Astrocyte of the cerebellum (primary cell): ENCODE results near the gene CRTC2.

Experiments
- DNase-seq: peaks from one replicate; pipeline ENCODE4 v3.0.0-alpha.2; 2011; ENCODE audit warnings: low read depth
- H3K4me3 ChIP-seq: 2 replicates; pipeline ENCODE4 v1.5.1; 2011; ENCODE audit warnings: mild to moderate bottlenecking, low read depth, low read length, moderate library complexity
- CTCF ChIP-seq: IDR thresholded peaks from 2 replicates; pipeline ENCODE4 v1.5.1; 2012; ENCODE audit warnings: low read length, low read depth, moderate library complexity, mild to moderate bottlenecking; ENCODE audit errors: missing control alignments
- in situ Hi-C: cut with HindIII; loops from 2 replicates; pipeline ENCODE4 v1.10.0; 2017; ENCODE audit warnings: low sequenced_read_pairs

The CRTC2 gene

GRCh38 chr1:153963850-153964331, 5.5 kb upstream of the CRTC2 start:
- in situ Hi-C loops = loop anchor here (5.0 kb wide), 1 partner anchor 147 kb away; no protein-coding TSS in a partner anchor
- no peak for TF ChIP-seq CTCF
- no peak for DNase-seq
- H3K4me3 ChIP-seq = peak overlapping the region; percentile 89

- TF ChIP-seq CTCF = no peak
- in situ Hi-C loops = loop anchor here (5.0 kb wide), 1 partner anchor 146 kb away; no protein-coding TSS in a partner anchor
- peak; percentile 91 for DNase-seq
- peak within 1 kb of the TSS; percentile 89 for H3K4me3 ChIP-seq
These were observed 4.8 kb upstream of the CRTC2 start, which contains the start of gene SLC39A1 for GRCh38 chr1:153963030-153963849. TSS of gene SLC39A1 (minus strand) at chr1:153963537. CDS start at chr1:153962715, 822 bp downstream.

- no peak for DNase-seq
- in situ Hi-C loops = loop anchor here (5.0 kb wide), 1 partner anchor 145 kb away; no protein-coding TSS in a partner anchor
- H3K4me3 ChIP-seq = peak overlapping the region; percentile 89
- peak; percentile 4 for TF ChIP-seq CTCF
These were observed 3.9 kb upstream of the CRTC2 start for GRCh38 chr1:153962088-153963029.

GRCh38 chr1:153961421-153961820, 3.0 kb upstream of the CRTC2 start:
- no peak for DNase-seq
- H3K4me3 ChIP-seq = peak overlapping the region; percentile 89
- TF ChIP-seq CTCF = no peak
- in situ Hi-C loops = loop anchor here (5.0 kb wide), 1 partner anchor 144 kb away; no protein-coding TSS in a partner anchor

- in situ Hi-C loops = loop anchor here (5.0 kb wide), 1 partner anchor 143 kb away; no protein-coding TSS in a partner anchor
- H3K4me3 ChIP-seq = no peak overlapping the region
- DNase-seq = no peak
- TF ChIP-seq CTCF = no peak
These were observed 1.8 kb upstream of the CRTC2 start for GRCh38 chr1:153960206-153960605.

GRCh38 chr1:153959454-153959853, 1.0 kb upstream of the CRTC2 start:
- in situ Hi-C loops = no loop called here
- no peak for TF ChIP-seq CTCF
- no peak overlapping the region for H3K4me3 ChIP-seq
- no peak for DNase-seq
